GM18519 (cell line): Measurements from ENCODE around the gene PRSS8.
"Not testable (repeated sequence)": the region's sequence is repeated elsewhere in the genome, so short reads cannot be mapped to it uniquely, and the experiment has no call there.

Source experiments
- ATAC-seq: cut with Tn5 transposase; IDR thresholded peaks from one replicate; pipeline ENCODE4 v1.9.1; 2021; ENCODE audit warnings: mild to moderate bottlenecking, moderate library complexity; ENCODE audit not compliant: unreplicated experiment, low FRiP score

Gene PRSS8

DNA sequence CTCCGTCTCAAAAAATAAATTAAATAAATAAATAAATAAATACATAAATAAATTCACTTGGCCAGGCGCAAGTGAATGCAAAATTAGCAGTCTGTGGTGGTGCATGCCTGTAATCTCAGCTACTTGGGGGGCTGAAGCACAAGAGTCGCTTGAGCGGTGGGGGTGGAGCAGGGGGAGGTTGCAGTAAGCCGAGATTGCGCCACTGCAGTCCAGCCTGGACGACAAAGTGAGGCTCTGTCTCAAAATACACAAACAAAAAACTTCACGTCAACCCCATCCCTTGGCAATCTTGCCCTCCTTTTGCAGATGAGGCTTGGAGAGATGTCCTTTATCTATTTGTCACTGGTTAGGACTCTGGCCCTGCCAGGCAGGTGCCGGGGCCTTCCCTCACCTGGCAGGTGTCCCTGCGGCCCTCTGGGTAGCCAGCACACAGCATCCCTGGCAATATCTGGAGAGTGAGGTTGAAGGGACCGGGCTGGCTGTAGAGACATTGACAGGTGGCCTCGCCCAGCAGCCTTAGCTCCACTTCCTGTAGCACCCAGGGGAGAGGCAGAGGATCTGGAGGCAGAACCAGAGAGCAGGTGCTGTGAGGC is 10.0 kb upstream of the PRSS8 start:
- no peak for ATAC-seq

DNA sequence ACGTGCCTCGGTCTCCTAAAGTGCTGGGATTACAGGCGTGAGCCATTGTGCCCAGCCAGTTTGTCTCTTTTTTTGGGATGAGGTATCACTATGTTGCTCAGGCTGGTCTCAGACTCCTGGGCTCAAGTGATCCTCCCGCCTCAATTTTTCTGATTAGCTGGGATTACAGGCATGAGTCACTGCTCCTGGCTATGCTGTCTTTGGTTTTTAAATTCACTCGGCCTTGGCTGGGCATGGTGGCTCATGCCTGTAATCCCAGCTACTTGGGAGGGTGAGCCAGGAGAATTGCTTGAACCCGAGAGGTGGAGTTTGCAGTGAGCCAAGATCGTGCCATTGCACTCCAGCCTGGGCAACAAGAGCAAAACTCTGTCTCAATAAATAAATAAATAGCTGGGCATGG is 8.9 kb upstream of the PRSS8 start:
- ATAC-seq: not testable (repeated sequence)

DNA sequence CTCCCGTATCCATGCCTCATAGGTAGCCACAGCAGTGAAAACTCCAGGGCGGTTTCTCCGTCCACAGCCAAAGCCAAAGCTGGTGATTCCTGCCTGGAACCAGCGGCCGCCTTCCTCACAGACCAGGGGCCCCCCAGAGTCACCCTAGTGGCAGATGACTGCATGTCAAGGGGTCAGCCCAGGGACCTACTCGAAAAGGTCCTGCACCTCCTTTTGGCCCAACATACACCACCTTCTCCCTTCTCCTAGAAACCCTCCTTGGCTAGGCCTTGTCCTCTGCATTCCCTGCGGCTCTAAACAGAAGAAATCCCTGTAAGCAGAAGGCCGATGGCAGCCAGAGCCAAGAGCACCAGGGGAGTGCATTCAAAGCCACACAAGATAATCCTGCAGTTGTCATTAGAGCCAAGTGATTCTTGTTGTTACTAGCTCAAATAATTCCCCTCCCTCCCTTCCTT is 8.2 kb upstream of the PRSS8 start:
- ATAC-seq: no peak

DNA sequence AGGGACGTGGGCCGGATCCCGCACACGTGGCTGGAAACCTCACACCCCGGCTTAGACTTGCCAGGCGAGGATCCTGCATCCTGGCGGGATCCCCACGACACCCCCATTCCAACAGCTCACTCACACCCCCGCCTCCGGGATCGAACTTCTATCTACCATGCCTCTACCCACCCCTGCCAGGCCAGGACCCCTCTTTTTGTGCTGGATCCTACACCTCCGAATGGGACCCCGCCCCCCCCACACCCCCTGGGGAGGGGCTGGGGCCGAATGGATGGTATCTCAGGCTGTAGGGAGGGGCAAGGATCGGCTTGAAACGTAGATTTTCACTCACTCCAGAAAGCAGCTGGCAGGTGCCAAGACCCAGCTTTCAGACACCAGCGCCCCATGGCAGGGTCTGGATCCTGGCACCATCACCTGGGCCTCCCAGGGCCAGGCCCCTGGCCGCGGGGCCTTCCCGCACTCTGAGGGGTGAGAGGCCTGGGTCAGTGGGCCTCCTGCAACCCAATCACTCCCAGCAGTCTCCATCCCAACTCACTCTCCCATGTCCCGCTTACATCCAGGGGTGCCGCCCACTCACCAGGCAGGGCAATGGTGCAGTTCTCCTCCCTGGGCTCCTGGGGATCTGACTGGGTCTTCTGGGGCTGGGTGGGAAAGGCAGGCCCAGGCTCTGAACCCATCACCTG is 7.6 kb upstream of the PRSS8 start:
- no peak for ATAC-seq

DNA sequence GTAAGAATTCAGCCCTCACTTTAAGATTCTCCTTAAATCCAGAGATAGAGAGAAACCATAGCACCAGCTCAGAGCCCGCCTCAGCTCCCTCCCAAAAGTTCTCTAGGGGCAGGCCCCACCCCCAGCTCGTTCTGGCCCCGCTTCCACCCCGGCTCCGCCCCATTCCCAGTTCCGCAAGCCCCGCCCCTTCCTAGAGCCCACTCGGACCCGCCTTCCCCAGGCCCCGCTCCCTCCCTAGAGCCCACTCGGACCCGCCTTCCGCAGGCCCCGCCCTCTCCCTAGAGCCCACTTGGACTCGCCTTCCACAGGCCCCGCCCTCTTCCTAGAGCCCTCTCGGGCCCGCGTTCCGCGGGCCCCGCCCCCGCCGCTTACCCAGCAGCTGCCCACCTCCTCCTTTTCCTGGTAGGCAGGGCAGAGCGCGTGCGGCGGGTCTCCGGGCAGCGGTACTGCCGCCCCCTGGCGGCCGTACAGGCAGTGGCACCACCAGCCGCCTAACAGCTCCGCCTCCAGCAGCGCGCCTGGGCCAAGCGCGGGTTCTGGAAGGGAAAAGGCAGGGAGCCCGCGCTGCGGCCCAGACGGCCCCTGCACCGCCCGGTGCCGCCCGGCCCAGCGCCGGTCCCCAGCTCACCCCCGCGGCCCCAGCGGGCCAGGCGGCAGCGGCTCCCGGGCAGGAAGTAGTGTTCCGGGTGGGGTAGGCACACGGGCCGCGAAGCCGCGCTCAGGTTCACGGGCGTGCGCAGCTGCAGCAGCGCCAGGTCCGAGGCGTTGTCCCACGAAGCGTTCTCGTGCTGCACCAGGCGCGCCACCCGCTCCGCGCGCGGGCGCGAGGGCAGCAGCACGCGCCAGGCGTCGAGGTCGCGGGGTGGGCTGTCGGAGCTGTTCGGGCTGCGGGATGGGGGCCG is 6.8 kb upstream of the PRSS8 start:
- peak; percentile 66 for ATAC-seq

DNA sequence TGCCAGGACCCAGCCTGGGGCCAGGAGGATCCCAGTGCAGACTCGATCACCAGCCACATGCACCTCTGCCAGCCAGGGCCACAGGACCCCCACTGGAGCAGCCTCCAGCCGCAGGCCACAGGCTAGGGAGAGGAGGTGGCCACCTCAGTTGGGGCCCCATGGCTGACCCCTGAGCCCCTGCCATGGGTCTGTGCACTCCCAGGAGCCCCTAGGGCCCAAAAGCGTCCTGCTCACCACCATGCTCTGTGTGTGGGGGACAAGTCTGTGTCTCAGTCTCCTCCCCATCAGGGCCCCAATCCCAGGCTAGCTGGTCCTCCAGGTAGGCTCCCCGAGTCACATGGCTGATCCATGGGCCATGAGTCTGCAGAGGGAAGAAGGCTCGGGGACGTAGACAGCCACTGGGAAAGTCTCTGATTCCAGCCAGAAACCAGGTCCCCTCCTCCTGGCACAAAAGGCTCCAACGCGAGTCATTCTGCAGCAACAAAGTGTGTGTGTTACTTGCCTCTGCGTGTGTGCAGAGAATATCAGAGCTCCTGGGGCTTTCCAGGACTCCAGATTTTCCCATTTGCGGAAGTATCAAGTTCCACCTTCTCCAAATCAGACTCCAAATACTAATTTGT is 6.1 kb upstream of the PRSS8 start:
- ATAC-seq: no peak

DNA sequence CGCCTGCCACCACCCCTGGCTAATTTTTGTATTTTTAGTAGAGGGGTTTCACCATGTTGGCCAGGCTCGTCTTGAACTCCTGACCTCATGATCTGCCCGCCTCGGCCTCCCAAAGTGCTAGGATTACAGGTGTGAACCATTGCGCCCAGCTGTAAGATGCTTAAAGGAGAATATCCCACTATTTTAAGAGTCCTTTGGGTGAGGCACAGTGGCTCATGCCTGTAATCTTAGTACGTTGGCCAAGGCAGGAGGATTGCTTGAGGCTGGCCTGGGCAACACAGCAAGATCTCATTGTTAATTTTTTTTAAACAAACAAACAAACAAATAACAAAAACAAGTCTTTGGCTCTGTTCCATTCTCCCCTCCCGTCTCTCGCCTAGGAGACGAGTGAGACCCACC is 5.5 kb upstream of the PRSS8 start:
- ATAC-seq: not testable (repeated sequence)

DNA sequence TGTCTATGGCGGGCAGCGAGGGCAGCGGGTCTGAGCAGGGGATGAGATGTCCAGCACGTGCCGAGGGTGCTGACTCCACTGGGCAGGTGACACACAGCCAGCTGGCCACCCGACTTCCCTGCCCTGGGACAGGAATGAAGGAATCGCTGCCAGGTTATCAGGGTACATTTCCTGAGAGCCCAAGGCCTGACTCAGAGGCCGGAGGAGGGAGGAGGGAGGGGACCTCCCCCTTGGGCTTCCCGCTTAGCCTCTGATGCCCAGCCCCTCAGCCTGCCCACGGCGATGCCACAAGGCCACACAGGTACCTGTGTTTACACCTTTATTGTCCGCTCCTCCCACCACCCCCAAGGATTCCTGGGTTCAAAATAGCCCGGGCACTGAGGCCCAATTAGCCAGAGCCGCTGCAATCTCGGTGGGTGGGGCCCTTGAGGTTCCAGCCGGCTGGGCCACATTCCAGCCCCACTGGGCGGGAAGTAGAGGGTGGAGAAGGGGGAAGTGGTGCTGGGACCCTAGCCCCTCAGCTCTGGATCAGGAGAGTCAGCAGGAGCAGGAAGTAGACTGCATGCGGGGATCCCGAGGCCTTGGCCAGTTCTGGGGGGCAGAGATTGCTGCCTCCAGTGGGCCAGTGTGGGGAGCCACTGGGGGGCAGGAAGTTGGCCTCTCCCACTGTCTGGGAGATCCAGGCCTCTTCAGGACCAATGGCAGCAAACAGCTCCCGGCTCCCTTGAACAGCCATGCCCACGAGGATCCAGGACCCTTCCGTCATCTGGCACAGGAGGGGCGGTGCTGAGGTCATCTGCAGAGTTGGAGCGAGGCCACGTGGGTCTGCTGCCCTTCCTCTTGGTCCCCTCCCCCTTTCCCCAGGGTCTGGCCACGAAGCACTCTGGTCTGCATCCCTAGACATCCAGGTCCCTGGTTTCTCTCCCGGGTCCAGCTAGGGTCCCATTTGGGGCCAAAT is 3.4 kb upstream of the PRSS8 start:
- no peak for ATAC-seq

DNA sequence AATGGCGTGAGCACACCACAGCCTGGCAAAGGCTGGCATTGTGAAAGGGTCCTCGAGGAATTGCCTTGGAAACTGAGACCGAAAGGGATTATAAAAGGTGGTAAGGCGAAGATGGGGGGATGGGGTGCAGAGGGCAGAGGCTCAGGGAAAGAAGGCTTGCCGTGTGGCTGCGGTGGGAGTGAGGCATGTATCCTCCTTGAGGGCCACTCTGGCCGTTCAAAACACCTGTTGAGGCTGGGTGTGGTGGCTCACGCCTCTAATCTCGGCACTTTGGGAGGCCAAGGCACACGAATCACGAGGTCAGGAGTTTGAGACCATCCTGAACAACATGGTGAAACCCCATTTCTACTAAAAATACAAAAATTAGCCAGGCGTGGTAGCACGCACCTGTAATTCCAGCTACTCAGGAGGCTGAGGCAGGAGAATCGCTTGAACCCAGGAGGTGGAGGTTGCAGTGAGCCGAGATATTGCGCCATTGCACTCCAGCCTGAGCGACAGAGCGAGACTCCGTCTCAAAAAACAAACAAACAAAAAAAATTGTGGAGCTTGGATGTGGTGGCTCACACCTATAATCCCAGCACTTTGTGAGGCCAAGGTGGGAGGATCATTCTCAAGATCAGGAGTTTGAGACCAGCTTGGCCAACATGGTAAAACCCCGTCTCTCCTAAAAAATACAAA is 1.4 kb upstream of the PRSS8 start:
- ATAC-seq: not testable (repeated sequence)

DNA sequence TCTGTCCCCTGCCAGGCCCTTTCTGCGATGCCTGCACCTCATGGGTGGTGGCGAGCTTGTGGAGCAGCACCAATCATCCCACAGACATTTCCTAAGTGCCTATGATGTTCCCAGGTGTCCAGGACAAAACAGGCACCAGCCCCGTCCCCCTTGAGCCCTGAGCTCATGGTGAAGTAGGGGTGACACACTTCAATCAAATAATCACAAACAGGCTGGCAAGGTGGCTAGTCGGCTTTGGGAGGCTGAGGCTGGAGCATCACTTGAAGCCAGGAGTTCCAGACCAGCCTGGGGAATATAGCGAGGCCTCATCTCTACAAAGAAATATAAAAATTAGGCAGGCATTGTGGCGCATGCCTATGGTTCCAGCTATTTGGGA is 748 bp upstream of the PRSS8 start:
- ATAC-seq: no peak

DNA sequence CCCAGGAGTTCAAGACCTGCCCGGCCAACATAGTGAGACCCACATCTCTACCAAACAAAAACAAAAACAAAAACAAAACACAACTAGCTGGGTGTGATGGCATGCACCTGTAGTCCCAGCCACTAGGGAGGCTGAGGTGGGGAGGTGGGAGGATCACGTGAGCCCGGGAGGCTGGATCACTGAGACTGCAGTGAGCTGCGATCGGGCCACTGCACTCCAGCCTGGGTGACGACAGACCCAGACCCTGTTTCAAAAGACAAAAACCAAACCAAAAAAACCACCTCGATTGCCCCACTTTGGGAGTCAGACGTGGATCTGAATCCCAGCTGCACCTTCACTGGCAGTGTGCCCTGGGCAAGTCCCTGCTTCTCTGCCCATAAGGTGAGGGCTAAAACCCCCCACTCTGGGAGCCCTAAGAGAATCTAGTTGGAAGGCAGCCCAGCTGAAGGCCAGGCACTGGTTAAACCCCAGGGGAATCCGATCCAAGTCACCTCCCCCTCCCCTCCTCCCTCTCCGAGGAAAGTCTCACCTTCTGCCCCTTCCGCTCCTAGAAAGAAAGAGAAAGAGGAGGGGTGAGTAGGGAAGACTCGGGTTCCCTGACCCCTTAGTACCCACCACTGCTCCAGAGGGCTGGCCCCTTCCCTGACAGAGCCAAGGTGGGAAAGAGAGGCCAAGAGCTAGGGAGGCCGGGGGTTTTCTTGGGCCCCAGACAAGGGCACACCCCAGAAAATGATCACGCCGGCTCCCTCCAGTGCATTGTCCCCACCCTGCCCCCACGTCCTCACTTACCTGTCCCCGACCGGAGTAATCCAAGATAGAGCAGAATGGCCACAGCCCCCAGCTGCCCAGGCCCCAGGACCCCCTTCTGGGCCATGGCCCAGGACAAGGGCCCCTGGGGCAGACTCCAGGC is 647 bp downstream of the PRSS8 start:
- ATAC-seq: no peak

DNA sequence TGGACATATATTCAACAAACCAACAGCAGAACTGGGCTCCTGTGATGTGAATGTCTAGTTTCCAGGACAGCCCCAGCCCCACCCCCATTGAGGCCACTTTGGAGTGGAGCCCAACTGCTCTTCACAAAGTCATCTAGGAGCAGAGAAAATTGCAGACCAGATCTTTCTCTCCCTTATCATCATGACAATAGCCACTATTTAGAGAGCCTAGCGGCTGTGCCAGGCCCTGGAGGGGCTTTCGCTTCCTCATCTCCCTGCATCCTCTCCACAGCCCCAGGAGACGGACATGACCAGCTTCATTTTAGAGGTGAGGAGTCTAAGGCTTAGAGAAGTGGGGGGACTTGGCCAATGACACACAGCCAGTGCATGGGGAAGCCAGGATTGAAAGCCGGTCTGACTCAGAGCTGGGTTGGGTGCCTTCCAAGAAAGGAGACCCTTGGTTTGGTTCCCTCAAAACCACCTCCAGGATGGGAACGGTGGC is 1.4 kb downstream of the PRSS8 start:
- ATAC-seq: no peak

DNA sequence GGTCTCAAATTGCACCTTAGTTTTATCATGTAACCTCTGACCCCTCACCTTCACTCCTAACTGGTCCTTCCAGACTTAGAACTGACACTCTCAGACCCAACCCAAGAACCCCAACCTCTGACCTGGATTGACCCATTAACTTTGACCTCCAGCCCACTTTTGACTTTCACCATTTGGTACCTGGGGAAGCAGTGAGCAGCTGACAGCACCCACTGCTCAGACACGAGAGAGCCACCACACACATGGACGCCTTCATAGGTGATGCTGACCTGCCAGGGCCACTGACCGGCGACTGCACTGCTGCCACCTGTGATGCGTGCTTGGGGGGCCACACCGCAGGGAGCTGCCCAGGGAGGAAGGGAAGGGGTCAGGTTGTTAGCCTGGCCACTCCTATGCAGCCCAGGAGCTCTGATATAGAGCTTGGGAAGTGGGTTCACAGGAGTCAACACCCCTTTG is 2.5 kb downstream of the PRSS8 start:
- no peak for ATAC-seq

DNA sequence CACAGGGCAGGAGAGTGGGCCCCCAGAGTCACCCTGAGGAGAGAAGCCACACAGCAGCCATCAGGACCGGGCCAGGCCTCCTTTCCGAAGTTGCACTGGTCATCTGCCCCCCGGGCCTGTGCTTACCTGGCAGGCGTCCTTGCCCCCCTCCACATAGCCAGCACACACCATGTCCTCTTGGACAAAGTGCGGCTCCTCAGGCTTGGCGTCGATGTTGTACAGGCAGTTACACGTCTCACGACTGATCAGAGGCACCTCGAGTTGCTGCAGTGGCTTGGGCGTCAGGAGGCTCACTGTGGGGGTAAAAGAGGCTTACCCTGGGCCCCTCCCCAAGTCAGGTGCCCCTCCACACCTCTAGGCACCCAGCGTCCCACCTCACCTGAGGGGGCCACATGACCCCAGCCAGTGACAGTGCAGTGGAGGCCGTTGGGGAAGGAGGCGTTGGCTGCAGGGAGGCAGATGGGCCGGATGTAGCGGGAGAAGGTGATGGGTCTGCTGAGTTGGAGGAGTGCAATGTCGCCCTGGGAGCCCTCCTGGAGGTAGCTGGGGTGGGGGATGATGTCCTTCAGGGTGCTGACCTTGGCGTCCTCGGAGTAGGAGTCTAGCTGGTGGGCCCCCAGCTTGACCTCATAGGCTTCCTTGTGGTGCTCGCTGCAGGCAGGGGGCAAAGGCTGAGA is 3.1 kb downstream of the PRSS8 start:
- no peak for ATAC-seq

DNA sequence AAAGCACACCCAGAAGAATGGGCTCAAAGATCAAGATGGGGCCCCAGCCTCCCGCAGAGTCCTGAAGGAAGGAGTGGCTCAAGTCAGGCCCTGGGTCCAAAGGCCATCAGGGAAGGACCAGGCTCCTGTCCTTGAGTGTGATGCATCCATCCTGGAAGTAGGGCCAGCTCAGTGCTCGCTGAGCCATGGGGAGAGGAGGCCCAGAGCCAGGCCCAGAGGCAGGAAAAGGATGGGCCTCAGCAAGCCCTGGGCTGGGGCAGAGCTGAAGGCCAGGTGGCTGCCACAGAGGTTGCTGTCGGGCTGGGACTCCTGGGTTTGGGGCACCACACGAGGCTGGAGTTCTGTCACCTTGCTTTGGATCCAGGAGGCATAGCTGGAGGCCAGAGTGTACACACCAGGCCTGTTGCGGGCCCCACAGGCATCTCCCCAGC is 3.7 kb downstream of the PRSS8 start:
- ATAC-seq: no peak

DNA sequence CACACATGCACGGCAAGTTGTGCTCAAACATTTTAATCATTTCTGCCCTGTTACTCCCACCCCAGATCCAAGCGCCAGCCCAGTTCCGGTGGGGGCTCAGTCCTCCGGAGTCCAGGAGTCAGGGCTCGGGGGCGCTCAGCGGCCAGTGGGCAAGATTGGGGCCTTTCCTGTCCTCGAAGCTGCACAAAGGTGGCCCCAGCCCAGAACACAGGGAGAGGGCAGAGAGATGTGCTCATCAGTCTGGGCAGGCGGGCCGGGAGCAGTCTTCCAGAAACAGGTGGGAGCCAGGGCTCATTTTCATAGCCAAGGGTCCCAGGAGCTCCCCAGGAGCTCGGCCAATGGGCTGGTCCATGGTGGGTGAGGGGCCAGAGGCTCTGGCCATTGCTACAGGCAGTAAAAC is 4.1 kb downstream of the PRSS8 start:
- no peak for ATAC-seq

DNA sequence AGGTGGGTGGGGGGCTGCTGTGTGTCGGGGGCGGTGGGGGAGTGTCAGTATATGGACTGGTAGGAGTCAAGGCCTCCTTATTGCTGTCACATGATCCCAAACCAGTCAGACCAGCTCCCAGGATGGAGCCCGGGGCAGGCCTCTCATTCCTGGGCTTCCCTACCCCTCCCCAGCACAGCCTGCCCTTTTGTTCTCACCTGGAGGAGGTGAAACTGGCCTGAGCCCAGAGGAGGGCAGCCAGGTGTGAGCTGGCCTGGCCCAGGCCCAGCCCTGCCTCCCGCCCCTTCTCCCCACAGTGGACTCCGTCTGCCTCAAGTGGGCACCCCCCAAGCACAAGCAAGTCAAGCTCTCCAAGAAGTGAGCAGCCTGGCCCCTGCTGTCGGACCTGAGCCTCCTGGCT is 4.6 kb downstream of the PRSS8 start:
- ATAC-seq: no peak
